ENCODE measurements around the gene SCAF8. TPM values are rescaled to one million over a fixed set of nuclear protein-coding genes. Genes with fewer than 3 reads are reported as not detected.

The SCAF8 gene
- polyA plus RNA-seq, 1 of the 3 experiments (the other 2 are of a cell fraction) = 11.0 TPM

DNA sequence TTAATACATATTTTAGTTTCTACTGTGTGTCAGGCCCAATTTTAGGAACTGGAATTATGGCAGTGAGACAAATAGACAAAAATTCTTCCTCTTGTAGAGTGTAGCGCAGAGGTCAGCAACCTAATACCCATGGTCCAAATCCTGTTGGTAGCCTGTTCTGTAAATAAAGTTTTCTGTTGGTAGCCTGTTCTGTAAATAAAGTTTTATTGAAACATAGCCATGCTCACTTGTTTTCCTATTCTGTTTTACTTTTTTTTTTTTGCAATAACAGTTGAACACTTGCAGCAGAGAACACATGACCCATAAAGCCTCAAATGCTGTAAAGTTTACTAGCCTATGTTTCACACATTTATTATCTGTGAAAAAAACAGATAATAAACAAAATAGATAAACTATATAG is 87.9 kb downstream of the SCAF8 start:
- H3K9me3 ChIP-seq = no peaks in the 10 kb centered on the region; the same call in 1 of the 2 replicates
- ChIA-PET POLR2A (no interaction called here), CTCF (interaction anchor here (1.0 to 2.1 kb wide), 2 partner anchors 15 to 145 kb away, joined by 3 to 6 read pairs; no protein-coding TSS in a partner anchor)
- no peak overlapping the region for H3K4me2 ChIP-seq
- H3K27ac ChIP-seq (ENCODE audit: low read depth in 2 of 2, low read length in 1 of 2) = no peak overlapping the region
- H3K9me2 ChIP-seq = peaks cover 2% of the 10 kb centered on the region; the same call in 1 of the 2 replicates
- peaks cover 0 to 7% of the 10 kb centered on the region in 2 experiments; a peak in 2 of 4 replicates for H3K4me1 ChIP-seq (ENCODE audit: control insufficient read depth in 1 of 2, insufficient read depth in 2 of 2, low read depth in 1 of 2, low read length in 1 of 2)
- H3F3A ChIP-seq (replicated peaks; ENCODE audit: insufficient read depth) = peaks cover 10% of the 10 kb centered on the region
- no peak for DNase-seq
- peaks cover 53% of the 10 kb centered on the region for H3K79me2 ChIP-seq (ENCODE audit: insufficient read depth)
- WGBS (ENCODE audit: low lambda C conversion rate) = 95% methylated on average over 1 of the region's 1 CpG
- no peak overlapping the region for H3K4me3 ChIP-seq (ENCODE audit: low read depth in 2 of 2, low read length in 1 of 2)
- no peak overlapping the region for H3K9ac ChIP-seq
- no peak for TF ChIP-seq NFIC (IDR thresholded peaks at IDR 0.05; ENCODE audit: borderline replicate concordance)
- TF ChIP-seq, protein P1, sequence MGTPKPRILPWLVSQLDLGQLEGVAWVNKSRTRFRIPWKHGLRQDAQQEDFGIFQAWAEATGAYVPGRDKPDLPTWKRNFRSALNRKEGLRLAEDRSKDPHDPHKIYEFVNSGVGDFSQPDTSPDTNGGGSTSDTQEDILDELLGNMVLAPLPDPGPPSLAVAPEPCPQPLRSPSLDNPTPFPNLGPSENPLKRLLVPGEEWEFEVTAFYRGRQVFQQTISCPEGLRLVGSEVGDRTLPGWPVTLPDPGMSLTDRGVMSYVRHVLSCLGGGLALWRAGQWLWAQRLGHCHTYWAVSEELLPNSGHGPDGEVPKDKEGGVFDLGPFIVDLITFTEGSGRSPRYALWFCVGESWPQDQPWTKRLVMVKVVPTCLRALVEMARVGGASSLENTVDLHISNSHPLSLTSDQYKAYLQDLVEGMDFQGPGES (IDR thresholded peaks at IDR 0.05; ENCODE audit: low read depth, low read length) = no peak
- TF ChIP-seq, protein P2, sequence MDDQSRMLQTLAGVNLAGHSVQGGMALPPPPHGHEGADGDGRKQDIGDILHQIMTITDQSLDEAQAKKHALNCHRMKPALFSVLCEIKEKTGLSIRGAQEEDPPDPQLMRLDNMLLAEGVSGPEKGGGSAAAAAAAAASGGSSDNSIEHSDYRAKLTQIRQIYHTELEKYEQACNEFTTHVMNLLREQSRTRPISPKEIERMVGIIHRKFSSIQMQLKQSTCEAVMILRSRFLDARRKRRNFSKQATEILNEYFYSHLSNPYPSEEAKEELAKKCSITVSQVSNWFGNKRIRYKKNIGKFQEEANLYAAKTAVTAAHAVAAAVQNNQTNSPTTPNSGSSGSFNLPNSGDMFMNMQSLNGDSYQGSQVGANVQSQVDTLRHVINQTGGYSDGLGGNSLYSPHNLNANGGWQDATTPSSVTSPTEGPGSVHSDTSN (IDR thresholded peaks at IDR 0.05) = no peak
- TF ChIP-seq FOSL2 (IDR thresholded peaks at IDR 0.05; ENCODE audit: borderline replicate concordance, low read depth) = no peak
- TF ChIP-seq EZH2phosphoT487 (IDR thresholded peaks at IDR 0.05; ENCODE audit: borderline replicate concordance, low read depth) = no peak
- TF ChIP-seq EP300 (IDR thresholded peaks at IDR 0.05; ENCODE audit: borderline replicate concordance in 1 of 2, low read depth in 1 of 2, low read length in 1 of 2) = no peak
- no peak for TF ChIP-seq GABPA (IDR thresholded peaks at IDR 0.05; ENCODE audit: low read depth)
- TF ChIP-seq FOXJ3 (CRISPR knock-in tag; IDR thresholded peaks at IDR 0.05) = no peak
- no peak for TF ChIP-seq MXI1 (IDR thresholded peaks at IDR 0.05; ENCODE audit: low read depth, low read length)
- TF ChIP-seq MEF2A (IDR thresholded peaks at IDR 0.05; ENCODE audit: borderline replicate concordance, low read depth) = no peak
- H4K20me1 ChIP-seq (ENCODE audit: insufficient read depth) = peaks cover 9% of the 10 kb centered on the region; the same call in 1 of the 2 replicates
- H3K36me3 ChIP-seq (replicated peaks in 1 of 2; ENCODE audit: control insufficient read depth in 1 of 2, insufficient read depth in 2 of 2, low read length in 1 of 2) = peaks cover 82 to 95% of the 10 kb centered on the region in 2 experiments
- H2AFZ ChIP-seq (ENCODE audit: low read depth) = no peak overlapping the region
- H3K27me3 ChIP-seq (ENCODE audit: insufficient read depth) = no peaks in the 10 kb centered on the region

DNA sequence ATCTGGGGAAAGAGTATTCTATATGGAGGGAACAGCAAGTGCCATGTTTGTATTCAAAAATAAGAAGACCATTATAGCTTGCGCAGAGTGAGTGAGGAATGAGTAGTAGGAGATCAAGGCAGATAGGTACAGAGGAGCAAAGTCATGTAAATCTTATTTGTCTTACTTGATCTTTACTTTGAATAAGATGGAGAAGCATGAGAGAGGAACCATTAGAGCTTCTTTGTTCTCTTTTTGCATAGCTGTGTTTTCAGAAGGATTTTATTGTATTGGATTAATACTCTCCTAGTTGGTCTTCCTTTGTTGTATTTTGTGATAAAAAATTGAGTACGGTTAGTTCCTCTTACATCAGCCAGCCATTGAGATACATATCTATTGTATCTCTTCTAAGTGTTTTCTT is 88.4 kb downstream of the SCAF8 start:
- Histone ChIP-seq H3K79me2 (ENCODE audit: insufficient read depth) (peaks cover 53% of the 10 kb centered on the region), H3K9me2 (peaks cover 2% of the 10 kb centered on the region; the same call in 1 of the 2 replicates), H3K9me3 (no peaks in the 10 kb centered on the region; the same call in 1 of the 2 replicates), H3K27ac (ENCODE audit: low read depth in 2 of 2, low read length in 1 of 2) (no peak overlapping the region), H3K9ac (no peak overlapping the region), H3K4me1 (ENCODE audit: control insufficient read depth in 1 of 2, insufficient read depth in 2 of 2, low read depth in 1 of 2, low read length in 1 of 2) (peaks cover 0 to 7% of the 10 kb centered on the region in 2 experiments; a peak in 2 of 4 replicates), H3K4me2 (no peak overlapping the region), H4K20me1 (ENCODE audit: insufficient read depth) (peaks cover 9% of the 10 kb centered on the region; the same call in 1 of the 2 replicates), H2AFZ (ENCODE audit: low read depth) (no peak overlapping the region), H3K27me3 (ENCODE audit: insufficient read depth) (no peaks in the 10 kb centered on the region), H3F3A (replicated peaks; ENCODE audit: insufficient read depth) (peaks cover 10% of the 10 kb centered on the region), H3K36me3 (replicated peaks in 1 of 2; ENCODE audit: control insufficient read depth in 1 of 2, insufficient read depth in 2 of 2, low read length in 1 of 2) (peaks cover 83 to 95% of the 10 kb centered on the region in 2 experiments), H3K4me3 (ENCODE audit: low read depth in 2 of 2, low read length in 1 of 2) (no peak overlapping the region)
- DNase-seq = no peak
- ChIA-PET POLR2A (no interaction called here), CTCF (interaction anchor here (2.1 kb wide), 1 partner anchor 146 kb away, joined by 6 read pairs; no protein-coding TSS in a partner anchor)
- 95% methylated on average over 2 of the region's 2 CpGs for WGBS (ENCODE audit: low lambda C conversion rate)
- no peak for TF ChIP-seq FOXJ3 (CRISPR knock-in tag; IDR thresholded peaks at IDR 0.05)
- TF ChIP-seq, protein P2 (IDR thresholded peaks at IDR 0.05) = no peak
- TF ChIP-seq, protein P1 (IDR thresholded peaks at IDR 0.05; ENCODE audit: low read depth, low read length) = no peak
- no peak for TF ChIP-seq RXRA (IDR thresholded peaks at IDR 0.05; ENCODE audit: borderline replicate concordance, low read depth)

Data from SK-N-SH (cell line).